Right lobe of liver (tissue), 4 donors: ENCODE measurements around the gene NUDT7.

Source experiments
- POLR2A ChIP-seq: fragments of 450-650 bp; IDR thresholded peaks from one replicate; pipeline ENCODE4 v1.6.1; 2017; ENCODE audit warnings: antibody characterized with exemption, mild to moderate bottlenecking
- TF ChIP-seq, protein P1 (sequence below), 4 donors: fragments of 200-600 bp in 3 of 4; fragments of 450-650 bp in 1 of 4; IDR thresholded peaks; one replicate each; pipeline versions ENCODE4 v1.5.1 to v1.8.0; 2016 to 2022; ENCODE audit warnings: antibody characterized with exemption in 4 of 4, mild to moderate bottlenecking in 2 of 4
- donor health status: DM: no; HTN: no; CAD: no.
- donor health status: DM: no; HTN: no; CAD: no.
- donor health status: DM: no; HTN: yes; CAD: no.

DNA sequence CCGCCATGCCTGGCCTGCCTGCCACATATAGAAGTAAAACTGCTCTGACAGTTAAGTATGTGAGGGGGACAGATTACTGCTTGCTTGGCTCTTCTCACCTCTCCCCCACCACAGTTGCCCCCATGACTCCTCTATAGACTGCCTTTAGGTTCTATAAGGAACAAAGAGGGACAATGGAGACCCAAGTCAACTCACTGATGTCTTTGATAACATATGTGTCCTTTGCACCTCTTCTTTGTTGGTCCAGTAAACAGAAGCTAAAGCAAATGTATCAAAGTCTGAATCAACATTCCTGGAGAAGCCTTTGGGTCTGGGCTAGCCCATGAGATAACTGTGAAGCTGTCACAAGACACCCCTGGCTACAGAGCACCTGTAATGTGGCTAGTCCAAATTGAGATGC lies 27.1 kb downstream of the NUDT7 start:
- TF ChIP-seq, protein P1, sequence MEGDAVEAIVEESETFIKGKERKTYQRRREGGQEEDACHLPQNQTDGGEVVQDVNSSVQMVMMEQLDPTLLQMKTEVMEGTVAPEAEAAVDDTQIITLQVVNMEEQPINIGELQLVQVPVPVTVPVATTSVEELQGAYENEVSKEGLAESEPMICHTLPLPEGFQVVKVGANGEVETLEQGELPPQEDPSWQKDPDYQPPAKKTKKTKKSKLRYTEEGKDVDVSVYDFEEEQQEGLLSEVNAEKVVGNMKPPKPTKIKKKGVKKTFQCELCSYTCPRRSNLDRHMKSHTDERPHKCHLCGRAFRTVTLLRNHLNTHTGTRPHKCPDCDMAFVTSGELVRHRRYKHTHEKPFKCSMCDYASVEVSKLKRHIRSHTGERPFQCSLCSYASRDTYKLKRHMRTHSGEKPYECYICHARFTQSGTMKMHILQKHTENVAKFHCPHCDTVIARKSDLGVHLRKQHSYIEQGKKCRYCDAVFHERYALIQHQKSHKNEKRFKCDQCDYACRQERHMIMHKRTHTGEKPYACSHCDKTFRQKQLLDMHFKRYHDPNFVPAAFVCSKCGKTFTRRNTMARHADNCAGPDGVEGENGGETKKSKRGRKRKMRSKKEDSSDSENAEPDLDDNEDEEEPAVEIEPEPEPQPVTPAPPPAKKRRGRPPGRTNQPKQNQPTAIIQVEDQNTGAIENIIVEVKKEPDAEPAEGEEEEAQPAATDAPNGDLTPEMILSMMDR (IDR thresholded peaks at IDR 0.05): no peak
- TF ChIP-seq POLR2A: no peak
